Endothelial cell of umbilical vein (primary cell): ENCODE measurements around the gene CRK. TPM values are rescaled to one million over a fixed set of nuclear protein-coding genes. Genes with fewer than 3 reads are reported as not detected.

ENCODE experiments used
- BruUV-seq: library from RNA; stranded (reverse); fragments of 400-500 nt; replicated peaks from 2 replicates; lab custom pipeline; 2021; lab: Mats Ljungman, UMichigan
- CTCF ChIA-PET: fragments of 300-600, 350-600 bp; sonication (Branson Sonifier 250); formaldehyde crosslinking; loops from one replicate; lab custom pipeline; 2021; ENCODE audit warnings: antibody characterized with exemption, inconsistent platforms; lab: Charles Lee
- POLR2A ChIA-PET: fragments of 300-600, 350-600 bp; sonication (Branson Sonifier 250); formaldehyde crosslinking; loops from one replicate; lab custom pipeline; 2021; ENCODE audit warnings: antibody characterized with exemption, inconsistent platforms; lab: Charles Lee
- DNase-seq: peaks from one replicate; pipeline ENCODE4 v3.0.0-alpha.2; 2011; ENCODE audit warnings: low read depth, low spot score
- FAIRE-seq: peaks from 2 replicates; lab custom pipeline; 2011; peaks lifted over from hg19 to GRCh38; lab: Jason Lieb, UNC
- H2AFZ ChIP-seq: 2 replicates; pipeline ENCODE4 v1.6.0; 2012; ENCODE audit warnings: low read depth, low read length, control low read depth, inconsistent platforms
- H3K27ac ChIP-seq: 2 replicates; pipeline ENCODE4 v1.5.1; 2011; ENCODE audit warnings: low read depth, mild to moderate bottlenecking, control low read depth, low read length, moderate library complexity; ENCODE audit not compliant: insufficient read depth
- H3K27me3 ChIP-seq, 2 experiments: 2 replicates each; pipeline versions ENCODE4 v1.6.0 to v1.6.1; 2011; ENCODE audit warnings: low read length in 2 of 2, mixed read lengths in 1 of 2; ENCODE audit not compliant: control insufficient read depth in 2 of 2, insufficient read depth in 2 of 2
- H3K36me3 ChIP-seq, 2 experiments: 2 replicates in 1 of 2; 3 replicates in 1 of 2; pipeline ENCODE4 v1.5.1; 2011; ENCODE audit warnings: low read length in 2 of 2, mild to moderate bottlenecking in 1 of 2, moderate library complexity in 1 of 2; ENCODE audit not compliant: control insufficient read depth in 2 of 2, insufficient read depth in 2 of 2; ENCODE audit errors: extremely low read depth in 1 of 2
- H3K4me1 ChIP-seq: 3 replicates; pipeline ENCODE4 v1.5.1; 2011; ENCODE audit warnings: mild to moderate bottlenecking, low read length; ENCODE audit not compliant: control insufficient read depth, insufficient read depth; ENCODE audit errors: extremely low read depth
- H3K4me2 ChIP-seq: 2 replicates; pipeline ENCODE4 v1.6.1; 2011; ENCODE audit warnings: low read length, control low read depth, mixed read lengths; ENCODE audit not compliant: insufficient read depth
- H3K4me3 ChIP-seq, 3 experiments: fragments of 200-600 bp in 1 of 3; sonication (generic), shearing (Covaris generic) in 1 of 3; replicated peaks in 1 of 3; 2 replicates each; pipeline ENCODE4 v1.5.1; 2011 to 2016; ENCODE audit warnings: control low read depth in 3 of 3, low read length in 3 of 3, mild to moderate bottlenecking in 2 of 3, inconsistent platforms in 1 of 3, low read depth in 1 of 3, moderate library complexity in 1 of 3; ENCODE audit not compliant: insufficient read depth in 1 of 3
- H3K79me2 ChIP-seq: 2 replicates; pipeline ENCODE4 v1.6.0; 2012; ENCODE audit warnings: low read length, inconsistent platforms; ENCODE audit not compliant: control insufficient read depth, insufficient read depth
- H3K9ac ChIP-seq: replicated peaks from 2 replicates; pipeline ENCODE3; 2011; ENCODE audit warnings: low read length, control low read depth; ENCODE audit not compliant: insufficient read depth; ENCODE audit errors: extremely low read depth
- H3K9me1 ChIP-seq: replicated peaks from 3 replicates; pipeline ENCODE4 v1.6.0; 2011; ENCODE audit warnings: mild to moderate bottlenecking, low read length; ENCODE audit not compliant: control insufficient read depth, insufficient read depth; ENCODE audit errors: extremely low read depth
- H3K9me3 ChIP-seq: replicated peaks from 2 replicates; pipeline ENCODE4 v1.5.1; 2012; ENCODE audit warnings: low read length, inconsistent platforms; ENCODE audit not compliant: control insufficient read depth, insufficient read depth
- H4K20me1 ChIP-seq: replicated peaks from 2 replicates; pipeline ENCODE3; 2011; ENCODE audit warnings: mild to moderate bottlenecking, low read length; ENCODE audit not compliant: control insufficient read depth, insufficient read depth; ENCODE audit errors: extremely low read depth
- CTCF ChIP-seq, 2 donors: IDR thresholded peaks; 1 replicate in 1 of 2; 2 replicates in 1 of 2; pipeline ENCODE4 v1.5.1; 2011; ENCODE audit warnings: low read length in 2 of 2, mild to moderate bottlenecking in 2 of 2, moderate library complexity in 2 of 2, control low read depth in 1 of 2, inconsistent platforms in 1 of 2, low read depth in 1 of 2; ENCODE audit not compliant: insufficient read depth in 1 of 2; ENCODE audit errors: extremely low read depth in 1 of 2
- EZH2 ChIP-seq: IDR thresholded peaks from 2 replicates; pipeline ENCODE4 v1.6.1; 2012; ENCODE audit warnings: borderline replicate concordance, low read depth, mild to moderate bottlenecking, moderate library complexity, low read length, inconsistent platforms; ENCODE audit not compliant: severe bottlenecking
- GATA2 ChIP-seq: IDR thresholded peaks from 2 replicates; pipeline ENCODE4 v1.7.0; 2011; ENCODE audit warnings: low read depth, mild to moderate bottlenecking, moderate library complexity, mixed read lengths, low read length; ENCODE audit not compliant: insufficient read length, insufficient read depth
- POLR2A ChIP-seq: IDR thresholded peaks from 2 replicates; pipeline ENCODE4 v1.6.1; 2012; ENCODE audit warnings: low read depth, mild to moderate bottlenecking, control low read depth, low read length
- POLR2AphosphoS5 ChIP-seq: IDR thresholded peaks from 2 replicates; pipeline ENCODE4 v1.6.1; 2012; ENCODE audit warnings: low read depth, mild to moderate bottlenecking, control low read depth, low read length, moderate library complexity; ENCODE audit not compliant: insufficient read depth
- dilution Hi-C: fragments of 300-500 bp; cut with MboI; formaldehyde crosslinking; loops from one replicate; pipeline ENCODE4 v1.15.0; 2019; ENCODE audit warnings: low sequenced_read_pairs; ENCODE audit not compliant: extremely low pct_ligation_motif_present
- intact Hi-C: fragments of 100-400 bp; cut with micrococcal nuclease; formaldehyde crosslinking; loops from one replicate; pipeline ENCODE4 v1.10.0; 2022
- polyA plus RNA-seq, 4 experiments: library from polyadenylated mRNA; depleted of rRNA in 3 of 4; stranded (reverse) in 3 of 4; unstranded in 1 of 4; fragments of >200 nt; gene quantifications; 2 replicates each; pipeline versions ENCODE4 v1.2.1 to v1.2.3, GENCODE V29; 2011 to 2012; ENCODE audit warnings: missing spikeins in 1 of 4
- total RNA-seq: library from RNA; stranded (reverse); gene quantifications from 2 replicates; pipeline ENCODE4 v1.2.3, GENCODE V29; 2021

Gene CRK
- total and polyA plus RNA-seq, 2 donors (not counting 3 experiments of a cell fraction or from before 2014, with no cell fraction given): 52.8 to 67.2 TPM

GRCh38 chr17:1485423-1486376 lies 29.7 kb upstream of the CRK start:
- Histone ChIP-seq H3K27me3 (no peaks in the 10 kb centered on the region), H3K27ac (peak overlapping the region; percentile 75), H4K20me1 (no peaks in the 10 kb centered on the region), H3K4me3 (peak overlapping the region; percentile 40 to 64 (median 58)), H3K4me1 (peaks cover 22% of the 10 kb centered on the region), H3K36me3 (peaks cover 4 to 14% of the 10 kb centered on the region in 2 experiments), H3K4me2 (peak overlapping the region; percentile 51), H2AFZ (peak overlapping the region; percentile 26), H3K79me2 (peaks cover 33% of the 10 kb centered on the region), H3K9me3 (no peaks in the 10 kb centered on the region), H3K9ac (peak overlapping the region; percentile 71), H3K9me1 (no peaks in the 10 kb centered on the region)
- POLR2A ChIA-PET: no interaction called here
- peak; percentile 76 for FAIRE-seq
- DNase-seq: peak; percentile 39
- dilution Hi-C loops: no loop called here
- CTCF ChIA-PET: interaction anchor here (0.7 to 3.7 kb wide), 3 partner anchors 30 to 120 kb away, joined by 4 to 23 read pairs (median 5); no protein-coding TSS in a partner anchor
- BruUV-seq: no TSS peak
- no peak for TF ChIP-seq EZH2
- TF ChIP-seq POLR2AphosphoS5: peak; percentile 63
- TF ChIP-seq POLR2A: peak; percentile 36
- intact Hi-C loops: no loop called here

- H3K36me3 ChIP-seq: peaks cover 8 to 19% of the 10 kb centered on the region in 2 experiments
- H3K9ac ChIP-seq: peak overlapping the region; percentile 71
- no peaks in the 10 kb centered on the region for H4K20me1 ChIP-seq
- ChIA-PET POLR2A (interaction anchor here (0.6 kb wide), 1 partner anchor 139 kb away, joined by 3 read pairs; no protein-coding TSS in a partner anchor), CTCF (interaction anchor here (0.7 to 1.3 kb wide), 3 partner anchors 31 to 119 kb away, joined by 3 to 6 read pairs (median 4); no protein-coding TSS in a partner anchor)
- dilution Hi-C loops (no loop called here), intact Hi-C loops (no loop called here)
- H3K27me3 ChIP-seq: no peaks in the 10 kb centered on the region
- no TSS peak for BruUV-seq
- DNase-seq (peak; percentile 26), FAIRE-seq (peak; percentile 87)
- H3K27ac ChIP-seq: peak overlapping the region; percentile 56
- TF ChIP-seq GATA2 (no peak), CTCF (IDR thresholded peaks at IDR 0.05; ENCODE audit: extremely low read depth in 1 of 2, insufficient read depth in 1 of 2, low read depth in 1 of 2, low read length in 2 of 2) (peak in 1 of 2 donors; percentile 15)
- H3K79me2 ChIP-seq: peaks cover 26% of the 10 kb centered on the region
- peaks cover 19% of the 10 kb centered on the region for H3K4me1 ChIP-seq
- no peak overlapping the region for H2AFZ ChIP-seq
- peak overlapping the region; percentile 40 to 64 (median 58) for H3K4me3 ChIP-seq
- peak overlapping the region; percentile 51 for H3K4me2 ChIP-seq
- no peaks in the 10 kb centered on the region for H3K9me3 ChIP-seq
- no peaks in the 10 kb centered on the region for H3K9me1 ChIP-seq
Observed at GRCh38 chr17:1484676-1485422, 28.8 kb upstream of the CRK start.
